PFSK-1 (cell line): ENCODE measurements around the gene KLHL26.

Experiments used
- POLR2AphosphoS5 ChIP-seq: IDR thresholded peaks from 2 replicates; pipeline ENCODE4 v1.6.1; 2012; ENCODE audit warnings: low read depth, mild to moderate bottlenecking, control low read depth, low read length, moderate library complexity
- SIN3A ChIP-seq: IDR thresholded peaks from 2 replicates; pipeline ENCODE4 v1.6.1; 2012; ENCODE audit warnings: mild to moderate bottlenecking, low read length, moderate library complexity, borderline replicate concordance; ENCODE audit not compliant: insufficient read depth

DNA sequence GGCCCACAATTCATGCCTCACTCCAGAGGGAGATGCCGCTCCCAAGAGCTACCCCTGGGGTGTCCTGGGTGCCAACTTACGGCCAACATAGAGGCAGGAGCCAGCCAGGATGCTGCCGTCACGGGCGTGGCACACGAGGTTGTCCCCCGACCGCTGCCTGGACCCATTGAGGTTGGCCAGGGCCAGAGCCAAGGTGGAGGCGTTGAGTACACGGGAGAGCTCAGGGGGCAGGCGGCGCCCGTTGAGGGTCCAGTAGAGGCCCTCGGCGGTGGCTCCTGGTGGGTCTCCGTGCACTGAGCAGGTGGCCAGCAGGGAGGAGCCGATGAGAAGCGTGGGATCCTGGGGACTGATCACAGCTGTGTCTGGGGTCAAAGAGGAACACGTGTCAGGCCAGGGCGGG lies 37.3 kb upstream of the KLHL26 start:
- TF ChIP-seq POLR2AphosphoS5 (no peak), SIN3A (no peak)
